LNCaP clone FGC (cell line): ENCODE results near the gene ATP6V1G3.

Source experiments
- DNase-seq: peaks from one replicate; pipeline ENCODE4 v3.0.0-alpha.2; 2011; ENCODE audit warnings: low read depth
- H3K4me3 ChIP-seq: 2 replicates; pipeline ENCODE4 v1.5.1; 2011; ENCODE audit warnings: mild to moderate bottlenecking, low read depth, low read length, control low read depth
- TF ChIP-seq, protein P1 (sequence below): IDR thresholded peaks from 2 replicates; pipeline ENCODE4 v1.5.1; 2012; ENCODE audit warnings: mild to moderate bottlenecking; ENCODE audit not compliant: control insufficient read depth, insufficient read depth; ENCODE audit errors: extremely low read depth

ATP6V1G3 gene

DNA sequence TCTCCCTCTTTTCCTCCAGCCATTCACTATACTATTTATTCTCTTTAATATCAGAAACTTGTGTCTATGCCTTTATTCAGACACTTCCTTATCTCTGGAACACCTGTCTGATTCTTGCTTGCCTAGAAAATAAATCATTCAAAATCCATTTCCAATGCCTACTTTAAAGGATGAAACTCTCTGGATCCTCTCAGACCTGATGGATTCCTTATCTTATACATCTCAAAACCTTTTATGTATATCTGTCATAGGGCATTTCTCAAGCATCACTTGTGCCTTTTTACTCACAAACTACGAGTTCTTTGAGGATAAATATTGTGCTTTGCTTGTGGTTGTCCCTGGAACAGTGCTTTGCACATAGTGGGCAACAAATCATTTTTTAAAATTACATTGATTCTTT, 3.8 kb upstream of the ATP6V1G3 start:
- TF ChIP-seq, protein P1, sequence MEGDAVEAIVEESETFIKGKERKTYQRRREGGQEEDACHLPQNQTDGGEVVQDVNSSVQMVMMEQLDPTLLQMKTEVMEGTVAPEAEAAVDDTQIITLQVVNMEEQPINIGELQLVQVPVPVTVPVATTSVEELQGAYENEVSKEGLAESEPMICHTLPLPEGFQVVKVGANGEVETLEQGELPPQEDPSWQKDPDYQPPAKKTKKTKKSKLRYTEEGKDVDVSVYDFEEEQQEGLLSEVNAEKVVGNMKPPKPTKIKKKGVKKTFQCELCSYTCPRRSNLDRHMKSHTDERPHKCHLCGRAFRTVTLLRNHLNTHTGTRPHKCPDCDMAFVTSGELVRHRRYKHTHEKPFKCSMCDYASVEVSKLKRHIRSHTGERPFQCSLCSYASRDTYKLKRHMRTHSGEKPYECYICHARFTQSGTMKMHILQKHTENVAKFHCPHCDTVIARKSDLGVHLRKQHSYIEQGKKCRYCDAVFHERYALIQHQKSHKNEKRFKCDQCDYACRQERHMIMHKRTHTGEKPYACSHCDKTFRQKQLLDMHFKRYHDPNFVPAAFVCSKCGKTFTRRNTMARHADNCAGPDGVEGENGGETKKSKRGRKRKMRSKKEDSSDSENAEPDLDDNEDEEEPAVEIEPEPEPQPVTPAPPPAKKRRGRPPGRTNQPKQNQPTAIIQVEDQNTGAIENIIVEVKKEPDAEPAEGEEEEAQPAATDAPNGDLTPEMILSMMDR = no peak
- H3K4me3 ChIP-seq = no peak overlapping the region
- DNase-seq = no peak

DNA sequence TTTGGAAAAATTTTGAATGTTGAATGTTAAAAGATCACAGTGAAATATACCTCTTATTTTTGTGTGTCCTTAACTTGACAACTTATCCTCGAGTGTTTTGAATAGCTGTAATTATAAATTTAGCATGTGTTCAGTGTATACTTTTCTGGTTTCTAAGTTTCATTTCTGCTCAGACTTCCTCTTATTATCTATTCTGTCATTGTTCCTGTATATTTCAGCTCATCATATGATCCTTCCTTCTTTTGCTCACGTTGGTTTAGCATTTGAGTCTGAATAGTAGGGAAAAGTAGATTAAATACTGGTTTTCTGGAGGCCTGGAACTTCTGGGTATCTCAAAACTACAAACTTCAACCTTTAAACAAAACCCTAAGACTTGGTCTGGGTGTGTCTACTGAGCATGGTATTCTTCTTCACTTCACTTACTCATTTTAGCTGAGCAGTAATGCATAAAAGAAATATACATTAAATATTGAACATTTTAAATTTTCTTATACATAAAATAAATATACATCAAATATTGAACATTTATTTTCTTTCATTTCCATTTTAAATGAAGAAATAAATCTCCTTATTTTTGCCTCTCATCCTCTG, 3.3 kb upstream of the ATP6V1G3 start:
- TF ChIP-seq, protein P1 = no peak
- DNase-seq = no peak
- H3K4me3 ChIP-seq = no peak overlapping the region

GRCh38 chr1:198542632-198543031, 2.2 kb upstream of the ATP6V1G3 start:
- TF ChIP-seq, protein P1 = no peak

GRCh38 chr1:198541737-198542136, 1.3 kb upstream of the ATP6V1G3 start:
- DNase-seq = no peak
- TF ChIP-seq, protein P1 = no peak
- H3K4me3 ChIP-seq = no peak overlapping the region

More at GRCh38 chr1:198542632-198543031, 2.2 kb upstream of the ATP6V1G3 start:
- H3K4me3 ChIP-seq = no peak overlapping the region
- DNase-seq = no peak

GRCh38 chr1:198538579-198539364, 1.7 kb downstream of the ATP6V1G3 start:
- DNase-seq = no peak
- TF ChIP-seq, protein P1 = no peak
- H3K4me3 ChIP-seq = no peak overlapping the region

DNA sequence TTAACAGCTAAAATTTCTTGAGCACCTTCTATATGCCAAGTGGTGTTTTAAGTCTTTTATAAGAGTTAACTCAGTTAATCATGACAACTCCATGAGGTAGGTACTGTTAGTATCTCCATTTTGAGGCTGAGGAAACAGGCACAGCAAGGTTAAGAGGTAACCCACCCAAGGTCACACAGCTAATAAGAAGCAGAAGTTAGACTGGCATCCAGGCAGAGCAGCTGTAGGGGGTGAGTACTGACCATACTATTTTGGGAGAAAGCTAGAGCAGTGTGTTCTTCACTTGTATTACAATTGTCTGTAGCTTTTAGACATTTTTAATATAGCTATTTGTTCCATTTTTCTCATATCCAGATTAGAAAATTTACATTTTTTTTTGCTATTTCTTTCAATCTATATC, 4.8 kb downstream of the ATP6V1G3 start:
- TF ChIP-seq, protein P1 = no peak
- DNase-seq = no peak
- H3K4me3 ChIP-seq = no peak overlapping the region
